GM12878 (cell line): ENCODE measurements around the gene NPLOC4. TPM values are rescaled to one million over a fixed set of nuclear protein-coding genes. Genes with fewer than 3 reads are reported as not detected.

Experiments
- ATAC-seq: fragments of 200-7000 bp; cut with Tn5 transposase; 3 replicates; pipeline ENCODE4 v1.9.1; 2020; ENCODE audit warnings: mild to moderate bottlenecking, moderate library complexity
- BruUV-seq: library from RNA; stranded (reverse); fragments of 400-500 nt; replicated peaks from 2 replicates; lab custom pipeline; 2021; lab: Mats Ljungman, UMichigan
- CTCF ChIA-PET: fragments of 300-600 bp; sonication (Branson Sonifier 250); formaldehyde crosslinking; extraction: SDS; loops from one replicate; lab custom pipeline; 2021; ENCODE audit warnings: inconsistent platforms; lab: Yijun Ruan, JAX
- POLR2A ChIA-PET: fragments of 350-600 bp; formaldehyde crosslinking; extraction: SDS; loops from one replicate; lab custom pipeline; 2021; ENCODE audit warnings: inconsistent platforms; lab: Charles Lee
- RAD21 ChIA-PET: fragments of 300-600 bp; sonication (Branson Sonifier 250); formaldehyde crosslinking; loops from one replicate; lab custom pipeline; 2023; ENCODE audit warnings: antibody characterized with exemption; ENCODE audit not compliant: unreplicated experiment; lab: Charles Lee
- SMC1A ChIA-PET: fragments of 300-600 bp; sonication (Branson Sonifier 250); formaldehyde crosslinking; loops from one replicate; lab custom pipeline; 2023; ENCODE audit not compliant: unreplicated experiment, uncharacterized antibody; lab: Charles Lee
- DNase-seq: peaks from one replicate; pipeline ENCODE4 v3.0.0-alpha.2; 2011; ENCODE audit warnings: low read depth, low spot score
- FAIRE-seq: peaks from 3 replicates; lab custom pipeline; 2011; peaks lifted over from hg19 to GRCh38; lab: Jason Lieb, UNC
- H2AFZ ChIP-seq: 2 replicates; pipeline ENCODE4 v1.6.0; 2011; ENCODE audit warnings: low read depth, low read length, control low read depth; ENCODE audit not compliant: control insufficient read depth
- H3K27ac ChIP-seq: 2 replicates; pipeline ENCODE4 v1.5.1; 2011; ENCODE audit warnings: control low read depth; ENCODE audit not compliant: control insufficient read depth, insufficient read depth
- H3K27me3 ChIP-seq, 2 experiments: replicated peaks in 1 of 2; 2 replicates each; pipeline versions ENCODE4 v1.6.0 to v1.6.1; 2011; ENCODE audit warnings: low read length in 1 of 2; ENCODE audit not compliant: control insufficient read depth in 2 of 2, insufficient read depth in 2 of 2
- H3K36me3 ChIP-seq, 2 experiments: 2 replicates each; pipeline ENCODE4 v1.5.1; 2011; ENCODE audit warnings: low read length in 1 of 2; ENCODE audit not compliant: control insufficient read depth in 2 of 2, insufficient read depth in 2 of 2
- H3K4me1 ChIP-seq: 2 replicates; pipeline ENCODE4 v1.6.1; 2011; ENCODE audit warnings: mild to moderate bottlenecking, low read length, moderate library complexity, mixed read lengths; ENCODE audit not compliant: control insufficient read depth, insufficient read depth
- H3K4me2 ChIP-seq: 2 replicates; pipeline ENCODE4 v1.6.0; 2011; ENCODE audit warnings: control low read depth; ENCODE audit not compliant: control insufficient read depth, insufficient read depth
- H3K4me3 ChIP-seq: fragments of 200-600 bp; sonication (generic); 2 replicates; pipeline ENCODE4 v1.5.1; 2016
- H3K79me2 ChIP-seq: 2 replicates; pipeline ENCODE4 v1.6.0; 2011; ENCODE audit warnings: low read length; ENCODE audit not compliant: control insufficient read depth, insufficient read depth
- H3K9ac ChIP-seq: 2 replicates; pipeline ENCODE4 v1.8.0; 2011; ENCODE audit warnings: low read length, control low read depth, mixed read lengths; ENCODE audit not compliant: control insufficient read depth, insufficient read depth
- H3K9me3 ChIP-seq: replicated peaks from 3 replicates; pipeline ENCODE4 v1.5.1; 2011; ENCODE audit warnings: mild to moderate bottlenecking, low read length; ENCODE audit not compliant: control insufficient read depth, insufficient read depth
- H4K20me1 ChIP-seq: 2 replicates; pipeline ENCODE4 v1.6.0; 2011; ENCODE audit not compliant: control insufficient read depth, insufficient read depth
- BHLHE40 ChIP-seq, 2 experiments: fragments of 450-650 bp in 1 of 2; IDR thresholded peaks; 2 replicates each; pipeline ENCODE4 v1.6.1; 2011 to 2017; ENCODE audit warnings: low read depth in 2 of 2, borderline replicate concordance in 1 of 2, improper control_type of control experiment in 1 of 2, low read length in 1 of 2, mild to moderate bottlenecking in 1 of 2
- CTCF ChIP-seq, 3 experiments: IDR thresholded peaks in 2 of 3; conservative IDR thresholded peaks in 1 of 3; 2 replicates each; pipeline ENCODE4 v1.5.1; 2011; ENCODE audit warnings: low read depth in 3 of 3, low read length in 3 of 3, mild to moderate bottlenecking in 3 of 3, control low read depth in 2 of 3, moderate library complexity in 2 of 3, inconsistent platforms in 1 of 3, mixed read lengths in 1 of 3; ENCODE audit not compliant: control insufficient read depth in 2 of 3, insufficient read depth in 1 of 3; ENCODE audit errors: extremely low read depth in 1 of 3
- EGR1 ChIP-seq, 2 experiments: IDR thresholded peaks; 1 replicate in 1 of 2; 2 replicates in 1 of 2; pipeline ENCODE4 v1.6.1; 2011 to 2012; ENCODE audit warnings: low read depth in 2 of 2, low read length in 2 of 2, borderline replicate concordance in 1 of 2, mild to moderate bottlenecking in 1 of 2, moderate library complexity in 1 of 2
- NFYB ChIP-seq: IDR thresholded peaks from 2 replicates; pipeline ENCODE4 v1.6.1; 2011; ENCODE audit warnings: low read depth, mild to moderate bottlenecking, low read length, improper control_type of control experiment, moderate library complexity; ENCODE audit not compliant: insufficient read depth
- RCOR1 ChIP-seq: conservative IDR thresholded peaks from 2 replicates; pipeline ENCODE4 v1.6.1; 2012; ENCODE audit warnings: low read depth, low read length, improper control_type of control experiment
- RELA ChIP-seq: fragments of 450-650 bp; IDR thresholded peaks from 2 replicates; pipeline ENCODE4 v1.8.0; 2014; ENCODE audit warnings: borderline replicate concordance; ENCODE audit not compliant: partially characterized antibody
- RFX5 ChIP-seq: IDR thresholded peaks from 2 replicates; pipeline ENCODE4 v1.6.1; 2011; ENCODE audit warnings: low read depth, low read length, improper control_type of control experiment
- WGBS: methylation state at CpG from one replicate; pipeline ENCODE4 v1.1.6; 2016; ENCODE audit warnings: low lambda C conversion rate; ENCODE audit not compliant: insufficient replicate concordance, insufficient coverage; ENCODE audit errors: missing lambda C conversion rate; 5-methylcytosine and 5-hydroxymethylcytosine counted together
- in situ Hi-C: fragments of 300-500 bp; cut with MboI; formaldehyde crosslinking; loops from 9 replicates; pipeline ENCODE4 v1.14.3; 2018; ENCODE audit warnings: mixed read lengths
- intact Hi-C: fragments of 100-400 bp; cut with micrococcal nuclease; formaldehyde crosslinking; loops from one replicate; pipeline ENCODE4 v1.14.2; 2022; ENCODE audit not compliant: unreplicated experiment
- polyA plus RNA-seq, 11 experiments: library from polyadenylated mRNA; depleted of rRNA in 4 of 11; unstranded in 6 of 11; stranded (reverse) in 5 of 11; fragments of >200 nt; fragmentation: Nextera tagmentation in 4 of 11; fragmentation: Illumina TruSeq in 1 of 11; extraction: Ambion mirVana in 4 of 11; extraction: Trizol in 1 of 11; gene quantifications; 1 replicate in 1 of 11; 2 replicates in 10 of 11; pipeline versions ENCODE4 v1.2.1 to v1.2.3, GENCODE V29; 2011 to 2016; ENCODE audit warnings: inconsistent platforms in 2 of 11, missing spikeins in 2 of 11, low read depth in 1 of 11
- total RNA-seq, 4 experiments: library from RNA; depleted of rRNA in 3 of 4; stranded (reverse); fragments of >200 nt in 3 of 4; fragmentation: Illumina TruSeq in 1 of 4; extraction: Trizol in 1 of 4; gene quantifications; 2 replicates each; pipeline versions ENCODE4 v1.2.1 to v1.2.3, GENCODE V29; 2013 to 2021

Gene NPLOC4
- total and polyA plus RNA-seq, 10 of the 15 experiments (the other 5 are each of a cell fraction or from before 2014, with no cell fraction given): 1.5 to 83.7 (median 45.8) TPM

GRCh38 chr17:81667754-81668153 is 30.8 kb upstream of the NPLOC4 start:
- RAD21 ChIA-PET: interaction anchor here (2.2 kb wide), 1 partner anchor 34 kb away, joined by 5 read pairs; no protein-coding TSS in a partner anchor
- WGBS: 82% methylated on average over 18 of the region's 18 CpGs
- TSS peak; percentile 65 for BruUV-seq
- Histone ChIP-seq H3K4me3 (peak overlapping the region; percentile 76), H3K36me3 (peaks cover 11 to 15% of the 10 kb centered on the region in 2 experiments), H4K20me1 (no peaks in the 10 kb centered on the region), H3K4me2 (peak overlapping the region; percentile 17), H3K27ac (no peak overlapping the region), H3K27me3 (no peaks in the 10 kb centered on the region), H3K9me3 (no peaks in the 10 kb centered on the region), H3K79me2 (peaks cover 33% of the 10 kb centered on the region), H3K9ac (no peak overlapping the region), H2AFZ (no peak overlapping the region), H3K4me1 (peaks cover 15% of the 10 kb centered on the region)
- intact Hi-C loops (loop anchor here (2.0 kb wide), 1 partner anchor 31 kb away; the partner anchor contains the start of genes NPLOC4 and TSPAN10), in situ Hi-C loops (no loop called here)
- FAIRE-seq (no peak), ATAC-seq (no peak), DNase-seq (no peak)
- POLR2A ChIA-PET: interaction anchor here (0.6 to 0.7 kb wide), 4 partner anchors 16 to 431 kb away, joined by 3 to 12 read pairs (median 4); partner anchors contain the start of genes ARL16, NPLOC4 and TSPAN10
- SMC1A ChIA-PET: no interaction called here
- CTCF ChIA-PET: interaction anchor here (0.6 to 1.7 kb wide), 2 partner anchors 17 to 370 kb away, joined by 3 to 4 read pairs; partner anchors contain the start of gene DCXR
- TF ChIP-seq CTCF (IDR thresholded peaks at IDR 0.05 in 2 of 3, conservative IDR thresholded peaks at IDR 0.05 in 1 of 3; ENCODE audit: control insufficient read depth in 2 of 3, extremely low read depth in 1 of 3, insufficient read depth in 1 of 3, low read depth in 3 of 3, low read length in 3 of 3): 0 out of 6 replicates have a peak, but pooled peaks of 1 of the 3 experiments have one; percentile 22
- TF ChIP-seq BHLHE40 (IDR thresholded peaks at IDR 0.05; ENCODE audit: borderline replicate concordance in 1 of 2, low read depth in 2 of 2, low read length in 1 of 2): no peak
- TF ChIP-seq NFYB: no peak
- no peak for TF ChIP-seq EGR1 (IDR thresholded peaks at IDR 0.05; ENCODE audit: borderline replicate concordance in 1 of 2, low read depth in 2 of 2, low read length in 2 of 2)
- no peak for TF ChIP-seq RFX5
- no peak for TF ChIP-seq RELA
- TF ChIP-seq RCOR1: no peak
